Mesendoderm (in vitro differentiated cells): Measurements from ENCODE around the gene TMEM184C.

Experiments
- DNase-seq: peaks from one replicate; pipeline ENCODE4 v3.0.0; 2013
- H2AK5ac ChIP-seq: 2 replicates; pipeline ENCODE4 v1.6.1; 2013; ENCODE audit warnings: low read length, inconsistent platforms
- H2BK120ac ChIP-seq: 2 replicates; pipeline ENCODE4 v1.6.1; 2013; ENCODE audit warnings: low read depth, mild to moderate bottlenecking, low read length, moderate library complexity, mixed read lengths
- H2BK15ac ChIP-seq: replicated peaks from 2 replicates; pipeline ENCODE4 v1.6.1; 2013; ENCODE audit warnings: low read depth, mild to moderate bottlenecking, moderate library complexity
- H2BK5ac ChIP-seq: 2 replicates; pipeline ENCODE4 v1.6.1; 2013; ENCODE audit warnings: low read length, inconsistent platforms
- H3K18ac ChIP-seq: 2 replicates; pipeline ENCODE4 v1.6.1; 2013; ENCODE audit warnings: mild to moderate bottlenecking, low read length, mixed read lengths
- H3K23ac ChIP-seq: one replicate; pipeline ENCODE4 v1.6.1; 2013; ENCODE audit warnings: low read length
- H3K27ac ChIP-seq: 2 replicates; pipeline ENCODE4 v1.5.1; 2013; ENCODE audit warnings: low read depth, mild to moderate bottlenecking, inconsistent platforms, low read length, moderate library complexity
- H3K27me3 ChIP-seq: 2 replicates; pipeline ENCODE4 v1.6.1; 2013; ENCODE audit warnings: low read length, control low read depth, mild to moderate bottlenecking, inconsistent platforms; ENCODE audit not compliant: insufficient read depth, poor library complexity
- H3K36me3 ChIP-seq: 2 replicates; pipeline ENCODE4 v1.6.1; 2013; ENCODE audit warnings: low read length, inconsistent platforms; ENCODE audit not compliant: control insufficient read depth, insufficient read depth
- H3K4ac ChIP-seq: one replicate; pipeline ENCODE4 v1.6.1; 2013; ENCODE audit warnings: low read depth, mild to moderate bottlenecking, low read length, moderate library complexity
- H3K4me1 ChIP-seq: 2 replicates; pipeline ENCODE4 v1.6.1; 2013; ENCODE audit warnings: low read depth, low read length, inconsistent platforms; ENCODE audit not compliant: control insufficient read depth
- H3K4me2 ChIP-seq: 2 replicates; pipeline ENCODE4 v1.6.1; 2013; ENCODE audit warnings: low read length
- H3K4me3 ChIP-seq: 2 replicates; pipeline ENCODE4 v1.5.1; 2013; ENCODE audit warnings: mild to moderate bottlenecking, low read length
- H3K56ac ChIP-seq: one replicate; pipeline ENCODE4 v1.6.1; 2013; ENCODE audit warnings: low read length
- H3K79me1 ChIP-seq: 2 replicates; pipeline ENCODE4 v1.6.1; 2013; ENCODE audit warnings: low read length, inconsistent platforms
- H3K79me2 ChIP-seq: 2 replicates; pipeline ENCODE4 v1.6.1; 2013; ENCODE audit warnings: mild to moderate bottlenecking, low read length; ENCODE audit not compliant: control insufficient read depth, insufficient read depth
- H3K9ac ChIP-seq: 2 replicates; pipeline ENCODE4 v1.6.1; 2013; ENCODE audit warnings: low read length, inconsistent platforms
- H4K5ac ChIP-seq: one replicate; pipeline ENCODE4 v1.6.1; 2013; ENCODE audit warnings: low read length
- H4K8ac ChIP-seq: one replicate; pipeline ENCODE4 v1.6.1; 2013; ENCODE audit warnings: low read depth, mild to moderate bottlenecking, control low read depth, low read length, moderate library complexity
- WGBS: extraction: QIAGEN DNeasy Blood & Tissue Kit; methylation state at CpG from one replicate; pipeline ENCODE4 v1.1.7; 2013; ENCODE audit warnings: low lambda C conversion rate, missing lambda C conversion rate; ENCODE audit not compliant: insufficient coverage; ENCODE audit errors: extremely low coverage; 5-methylcytosine and 5-hydroxymethylcytosine counted together

TMEM184C gene

GRCh38 chr4:147696866-147697265, 79.7 kb downstream of the TMEM184C start:
- Histone ChIP-seq H4K5ac (no peak overlapping the region), H3K79me1 (no peaks in the 10 kb centered on the region), H3K27ac (no peak overlapping the region), H2AK5ac (no peak overlapping the region), H3K4ac (no peak overlapping the region), H2BK5ac (no peak overlapping the region), H3K79me2 (no peaks in the 10 kb centered on the region), H2BK120ac (no peak overlapping the region), H3K56ac (no peak overlapping the region), H3K4me3 (no peak overlapping the region), H3K4me2 (no peak overlapping the region), H4K8ac (no peak overlapping the region), H3K36me3 (no peaks in the 10 kb centered on the region), H3K23ac (no peak overlapping the region), H3K9ac (no peak overlapping the region), H3K18ac (no peak overlapping the region), H3K27me3 (no peaks in the 10 kb centered on the region), H3K4me1 (no peaks in the 10 kb centered on the region), H2BK15ac (no peak overlapping the region)
- DNase-seq, result no peak
- WGBS, result no CpG with 5 or more reads among the region's 1 CpG

- Histone ChIP-seq H3K27me3 (no peaks in the 10 kb centered on the region), H3K9ac (no peak overlapping the region), H3K4me2 (no peak overlapping the region), H3K23ac (no peak overlapping the region), H3K18ac (no peak overlapping the region), H2BK15ac (no peak overlapping the region), H3K4me3 (no peak overlapping the region), H4K5ac (no peak overlapping the region), H3K4me1 (no peaks in the 10 kb centered on the region), H3K27ac (no peak overlapping the region), H3K36me3 (no peaks in the 10 kb centered on the region), H3K56ac (no peak overlapping the region), H2BK5ac (no peak overlapping the region), H2AK5ac (no peak overlapping the region), H3K79me1 (no peaks in the 10 kb centered on the region), H2BK120ac (no peak overlapping the region), H3K79me2 (no peaks in the 10 kb centered on the region), H4K8ac (no peak overlapping the region), H3K4ac (no peak overlapping the region)
- no CpG with 5 or more reads among the region's 1 CpG for WGBS
- no peak for DNase-seq
Observed at GRCh38 chr4:147704846-147705245, 87.6 kb downstream of the TMEM184C start.

GRCh38 chr4:147707892-147708672, 90.9 kb downstream of the TMEM184C start:
- no peaks in the 10 kb centered on the region for H3K4me1 ChIP-seq
- H4K8ac ChIP-seq, result no peak overlapping the region
- no peaks in the 10 kb centered on the region for H3K79me2 ChIP-seq
- H2AK5ac ChIP-seq, result no peak overlapping the region
- peak; percentile 55 for DNase-seq
- H4K5ac ChIP-seq, result no peak overlapping the region
- no CpG with 5 or more reads among the region's 7 CpGs for WGBS
- H3K4me3 ChIP-seq, result no peak overlapping the region
- H3K9ac ChIP-seq, result no peak overlapping the region
- H3K27ac ChIP-seq, result no peak overlapping the region
- no peaks in the 10 kb centered on the region for H3K27me3 ChIP-seq
- no peak overlapping the region for H2BK120ac ChIP-seq
- no peak overlapping the region for H3K4me2 ChIP-seq
- H3K79me1 ChIP-seq, result no peaks in the 10 kb centered on the region
- no peak overlapping the region for H3K56ac ChIP-seq
- H3K36me3 ChIP-seq, result no peaks in the 10 kb centered on the region
- no peak overlapping the region for H2BK5ac ChIP-seq
- H3K4ac ChIP-seq, result no peak overlapping the region
- no peak overlapping the region for H3K23ac ChIP-seq
- H2BK15ac ChIP-seq, result no peak overlapping the region
- no peak overlapping the region for H3K18ac ChIP-seq

- Histone ChIP-seq H3K9ac (no peak overlapping the region), H3K27me3 (no peaks in the 10 kb centered on the region)
Observed at GRCh38 chr4:147709999-147710398, 92.8 kb downstream of the TMEM184C start.

GRCh38 chr4:147714575-147715401, 97.6 kb downstream of the TMEM184C start:
- H3K18ac ChIP-seq, result no peak overlapping the region
- H2BK120ac ChIP-seq, result no peak overlapping the region
- no peak overlapping the region for H3K4me2 ChIP-seq
- no peak overlapping the region for H2BK15ac ChIP-seq
- no peak overlapping the region for H3K23ac ChIP-seq
- H2AK5ac ChIP-seq, result no peak overlapping the region
- no peaks in the 10 kb centered on the region for H3K79me2 ChIP-seq
- H3K9ac ChIP-seq, result no peak overlapping the region
- no peak overlapping the region for H3K27ac ChIP-seq
- no peak overlapping the region for H4K8ac ChIP-seq
- no peak overlapping the region for H2BK5ac ChIP-seq
- WGBS, result no CpG with 5 or more reads among the region's 8 CpGs
- no peaks in the 10 kb centered on the region for H3K36me3 ChIP-seq
- H3K79me1 ChIP-seq, result no peaks in the 10 kb centered on the region
- H3K56ac ChIP-seq, result no peak overlapping the region
- no peaks in the 10 kb centered on the region for H3K4me1 ChIP-seq
- H3K4me3 ChIP-seq, result no peak overlapping the region
- no peaks in the 10 kb centered on the region for H3K27me3 ChIP-seq
- no peak overlapping the region for H4K5ac ChIP-seq
- DNase-seq, result peak; percentile 53
- H3K4ac ChIP-seq, result no peak overlapping the region

More at GRCh38 chr4:147709999-147710398, 92.8 kb downstream of the TMEM184C start:
- no peak overlapping the region for H3K4ac ChIP-seq
- H2AK5ac ChIP-seq, result no peak overlapping the region
- no peak overlapping the region for H3K56ac ChIP-seq
- H3K18ac ChIP-seq, result no peak overlapping the region
- DNase-seq, result no peak
- H3K4me1 ChIP-seq, result no peaks in the 10 kb centered on the region
- H3K23ac ChIP-seq, result no peak overlapping the region
- no peak overlapping the region for H3K4me3 ChIP-seq
- H2BK15ac ChIP-seq, result no peak overlapping the region
- no peak overlapping the region for H2BK5ac ChIP-seq
- no peak overlapping the region for H3K27ac ChIP-seq
- no peaks in the 10 kb centered on the region for H3K36me3 ChIP-seq
- H2BK120ac ChIP-seq, result no peak overlapping the region
- WGBS, result no CpG with 5 or more reads among the region's 5 CpGs
- no peak overlapping the region for H3K4me2 ChIP-seq
- H3K79me1 ChIP-seq, result no peaks in the 10 kb centered on the region
- H4K5ac ChIP-seq, result no peak overlapping the region
- H3K79me2 ChIP-seq, result no peaks in the 10 kb centered on the region
- peak overlapping the region; percentile 65 for H4K8ac ChIP-seq
